ENCODE results near the gene TCF20.

Gene TCF20

DNA sequence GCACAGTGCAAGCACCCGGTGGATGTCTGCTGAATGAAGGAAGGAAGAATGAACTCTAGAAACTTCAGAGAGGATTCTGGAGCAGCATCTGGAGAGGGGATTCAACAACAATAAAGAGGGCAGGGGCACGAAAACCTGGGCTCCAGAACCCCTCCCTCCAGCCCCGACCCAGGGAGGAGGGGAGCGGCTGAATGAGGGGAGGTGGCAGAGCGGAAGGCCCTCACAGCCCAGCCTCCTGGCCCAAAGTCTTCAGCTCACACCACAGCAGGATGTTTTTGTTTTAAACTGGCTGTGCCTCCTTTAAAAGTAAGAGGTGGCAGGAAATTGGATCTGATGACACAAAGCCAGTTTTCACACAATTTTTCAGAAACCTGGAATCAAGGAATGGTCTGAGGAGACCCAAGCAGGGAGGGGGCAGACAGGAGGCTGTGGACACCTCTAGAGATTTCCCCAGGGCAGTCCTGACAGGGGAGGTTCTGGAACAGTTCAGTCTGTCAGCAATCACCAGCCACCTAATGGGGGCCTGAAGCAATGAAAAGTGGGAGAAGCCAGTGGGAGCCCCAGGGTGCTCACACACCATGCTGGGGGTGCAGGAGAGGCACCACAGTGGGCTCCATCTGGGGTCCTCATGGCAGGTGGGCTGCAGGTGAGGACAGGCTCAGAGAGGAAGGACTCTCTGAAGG lies 44.4 kb upstream of the TCF20 start:
- Histone ChIP-seq H2AFZ (ENCODE audit: low read length) (no peak overlapping the region), H3K4me2 (ENCODE audit: low read depth, low read length, poor library complexity, severe bottlenecking) (no peak overlapping the region), H3K9me3 (ENCODE audit: insufficient read depth, low read depth, low read length) (no peaks in the 10 kb centered on the region), H3K27me3 (ENCODE audit: insufficient read depth, low read length, poor library complexity, severe bottlenecking) (no peaks in the 10 kb centered on the region), H3K4me3 (ENCODE audit: low read length, poor library complexity, severe bottlenecking) (no peak overlapping the region), H4K20me1 (ENCODE audit: insufficient read depth, low read length, poor library complexity, severe bottlenecking) (no peaks in the 10 kb centered on the region), H3K9ac (ENCODE audit: low read depth, low read length, poor library complexity, severe bottlenecking) (peak overlapping the region; percentile 9), H3F3A (ENCODE audit: low read depth) (no peaks in the 10 kb centered on the region), H3K4me1 (ENCODE audit: insufficient read depth, low read length, poor library complexity, severe bottlenecking) (peaks cover 49% of the 10 kb centered on the region), H3K36me3 (ENCODE audit: insufficient read depth, low read length) (no peaks in the 10 kb centered on the region), H3K9me2 (replicated peaks; ENCODE audit: low read depth, low read length) (no peaks in the 10 kb centered on the region), H3K79me2 (ENCODE audit: insufficient read depth, low read length) (peaks cover 25% of the 10 kb centered on the region)
- TF ChIP-seq, protein P1, sequence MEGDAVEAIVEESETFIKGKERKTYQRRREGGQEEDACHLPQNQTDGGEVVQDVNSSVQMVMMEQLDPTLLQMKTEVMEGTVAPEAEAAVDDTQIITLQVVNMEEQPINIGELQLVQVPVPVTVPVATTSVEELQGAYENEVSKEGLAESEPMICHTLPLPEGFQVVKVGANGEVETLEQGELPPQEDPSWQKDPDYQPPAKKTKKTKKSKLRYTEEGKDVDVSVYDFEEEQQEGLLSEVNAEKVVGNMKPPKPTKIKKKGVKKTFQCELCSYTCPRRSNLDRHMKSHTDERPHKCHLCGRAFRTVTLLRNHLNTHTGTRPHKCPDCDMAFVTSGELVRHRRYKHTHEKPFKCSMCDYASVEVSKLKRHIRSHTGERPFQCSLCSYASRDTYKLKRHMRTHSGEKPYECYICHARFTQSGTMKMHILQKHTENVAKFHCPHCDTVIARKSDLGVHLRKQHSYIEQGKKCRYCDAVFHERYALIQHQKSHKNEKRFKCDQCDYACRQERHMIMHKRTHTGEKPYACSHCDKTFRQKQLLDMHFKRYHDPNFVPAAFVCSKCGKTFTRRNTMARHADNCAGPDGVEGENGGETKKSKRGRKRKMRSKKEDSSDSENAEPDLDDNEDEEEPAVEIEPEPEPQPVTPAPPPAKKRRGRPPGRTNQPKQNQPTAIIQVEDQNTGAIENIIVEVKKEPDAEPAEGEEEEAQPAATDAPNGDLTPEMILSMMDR (conservative IDR thresholded peaks at IDR 0.05; ENCODE audit: low read length) = no peak
- TF ChIP-seq EZH2phosphoT487 (IDR thresholded peaks at IDR 0.05; ENCODE audit: borderline replicate concordance) = no peak

DNA sequence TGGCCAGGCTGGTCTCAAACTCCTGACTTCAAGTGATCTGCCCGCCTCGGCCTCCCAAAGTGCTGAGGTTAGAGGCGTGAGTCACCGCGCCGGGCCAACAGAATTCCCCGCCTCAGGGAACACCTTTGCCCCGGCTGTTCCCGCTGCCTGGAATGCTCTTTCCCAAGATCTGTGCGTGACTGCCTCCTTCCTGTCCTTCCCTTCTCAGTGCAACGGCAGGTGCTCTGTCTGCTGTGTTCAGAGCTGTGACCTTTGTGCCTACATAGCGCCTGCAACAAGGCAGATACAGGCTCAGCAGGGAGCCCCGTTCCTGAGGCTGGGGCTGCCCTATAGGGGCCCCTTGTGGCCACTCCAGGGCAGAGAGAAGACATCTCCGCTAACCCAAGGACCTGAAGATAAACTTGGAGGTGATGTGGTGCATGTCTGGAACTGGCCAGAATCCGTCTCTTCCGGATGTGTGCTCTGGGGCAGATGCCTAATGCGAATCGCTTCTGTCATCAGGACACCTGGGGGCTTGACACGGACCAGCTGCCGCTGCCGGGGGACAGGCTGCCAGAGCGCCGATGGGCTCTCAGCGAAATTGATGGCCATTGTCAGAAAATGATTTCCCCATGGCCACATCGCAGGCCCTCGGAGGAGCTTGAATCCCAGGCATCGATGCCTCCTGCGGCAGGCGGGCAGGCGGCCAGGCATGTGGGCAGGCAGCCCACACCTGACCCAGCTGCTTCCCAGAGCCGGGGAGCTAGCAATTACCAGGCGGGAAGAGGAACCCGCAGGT lies 43.5 kb upstream of the TCF20 start:
- H3K79me2 ChIP-seq (ENCODE audit: insufficient read depth, low read length) = peaks cover 22% of the 10 kb centered on the region
- no peaks in the 10 kb centered on the region for H3K27me3 ChIP-seq (ENCODE audit: insufficient read depth, low read length, poor library complexity, severe bottlenecking)
- no peaks in the 10 kb centered on the region for H3K36me3 ChIP-seq (ENCODE audit: insufficient read depth, low read length)
- H3K9me2 ChIP-seq (replicated peaks; ENCODE audit: low read depth, low read length) = no peaks in the 10 kb centered on the region
- no peak overlapping the region for H2AFZ ChIP-seq (ENCODE audit: low read length)
- TF ChIP-seq, protein P1 (conservative IDR thresholded peaks at IDR 0.05; ENCODE audit: low read length) = peak; percentile 78
- no peak for TF ChIP-seq EZH2phosphoT487 (IDR thresholded peaks at IDR 0.05; ENCODE audit: borderline replicate concordance)
- H3K9ac ChIP-seq (ENCODE audit: low read depth, low read length, poor library complexity, severe bottlenecking) = peak overlapping the region; percentile 9
- H3K9me3 ChIP-seq (ENCODE audit: insufficient read depth, low read depth, low read length) = no peaks in the 10 kb centered on the region
- H3F3A ChIP-seq (ENCODE audit: low read depth) = no peaks in the 10 kb centered on the region
- H3K4me3 ChIP-seq (ENCODE audit: low read length, poor library complexity, severe bottlenecking) = no peak overlapping the region
- H4K20me1 ChIP-seq (ENCODE audit: insufficient read depth, low read length, poor library complexity, severe bottlenecking) = no peaks in the 10 kb centered on the region
- peaks cover 49% of the 10 kb centered on the region for H3K4me1 ChIP-seq (ENCODE audit: insufficient read depth, low read length, poor library complexity, severe bottlenecking)
- H3K4me2 ChIP-seq (ENCODE audit: low read depth, low read length, poor library complexity, severe bottlenecking) = no peak overlapping the region

DNA sequence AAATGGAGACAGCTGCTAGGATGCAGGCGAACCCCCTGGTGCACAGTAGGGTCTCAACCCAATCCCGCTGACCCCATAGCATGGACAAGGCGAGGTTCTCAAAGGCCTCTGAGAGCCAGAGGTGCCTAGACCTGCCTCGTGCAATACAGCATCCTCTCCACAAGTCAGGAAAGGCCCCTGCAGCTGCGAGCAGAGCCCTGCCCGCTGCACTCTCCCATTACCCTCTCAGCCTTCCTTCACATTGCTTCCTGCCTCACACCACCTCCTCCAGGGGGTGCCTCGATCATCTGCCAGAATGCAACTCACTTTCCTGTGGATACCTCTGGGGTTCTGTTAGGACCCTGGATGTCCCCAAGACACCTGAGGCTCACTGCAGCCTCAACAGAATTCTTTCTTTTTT lies 42.8 kb upstream of the TCF20 start:
- Histone ChIP-seq H3F3A (ENCODE audit: low read depth) (no peaks in the 10 kb centered on the region), H3K4me2 (ENCODE audit: low read depth, low read length, poor library complexity, severe bottlenecking) (peak overlapping the region; percentile 12), H3K9me2 (replicated peaks; ENCODE audit: low read depth, low read length) (no peaks in the 10 kb centered on the region), H3K4me1 (ENCODE audit: insufficient read depth, low read length, poor library complexity, severe bottlenecking) (peaks cover 57% of the 10 kb centered on the region), H2AFZ (ENCODE audit: low read length) (no peak overlapping the region), H3K27me3 (ENCODE audit: insufficient read depth, low read length, poor library complexity, severe bottlenecking) (no peaks in the 10 kb centered on the region), H3K9me3 (ENCODE audit: insufficient read depth, low read depth, low read length) (no peaks in the 10 kb centered on the region), H3K79me2 (ENCODE audit: insufficient read depth, low read length) (peaks cover 17% of the 10 kb centered on the region; the same call in 1 of the 2 replicates), H3K9ac (ENCODE audit: low read depth, low read length, poor library complexity, severe bottlenecking) (peak overlapping the region; percentile 3), H3K36me3 (ENCODE audit: insufficient read depth, low read length) (no peaks in the 10 kb centered on the region), H3K4me3 (ENCODE audit: low read length, poor library complexity, severe bottlenecking) (no peak overlapping the region), H4K20me1 (ENCODE audit: insufficient read depth, low read length, poor library complexity, severe bottlenecking) (no peaks in the 10 kb centered on the region)
- no peak for TF ChIP-seq EZH2phosphoT487 (IDR thresholded peaks at IDR 0.05; ENCODE audit: borderline replicate concordance)
- TF ChIP-seq, protein P1 (conservative IDR thresholded peaks at IDR 0.05; ENCODE audit: low read length) = no peak

Measured in Loucy (cell line).